Naive B cell (primary cell): Measurements from ENCODE around the gene TMEM63B. TPM values are rescaled to one million over a fixed set of nuclear protein-coding genes. Genes with fewer than 3 reads are reported as not detected.
A peak's percentile ranks its signal among the peaks of the same experiment; 100 is the strongest.

Experiments used
- ATAC-seq, 2 donors: fragments of 150-1000 bp; cut with Tn5 transposase; 2 replicates each; pipeline ENCODE4 v1.10.0; 2021; ENCODE audit warnings: low read depth in 2 of 2, mild to moderate bottlenecking in 2 of 2, moderate library complexity in 2 of 2
- DNase-seq: peaks from one replicate; pipeline ENCODE4 v3.0.0; 2022
- H3K27ac Mint-ChIP-seq, 6 donors: one replicate each; pipeline ENCODE4 v1.8.0; 2020 to 2022; ENCODE audit warnings: mild to moderate bottlenecking in 6 of 6, mixed read lengths in 6 of 6, moderate library complexity in 5 of 6, inconsistent platforms in 2 of 6
- H3K27me3 Mint-ChIP-seq, 3 donors: one replicate each; pipeline ENCODE4 v1.8.0; 2021 to 2022; ENCODE audit warnings: mixed read lengths in 3 of 3, mild to moderate bottlenecking in 1 of 3
- H3K36me3 Mint-ChIP-seq, 2 donors: one replicate each; pipeline ENCODE4 v1.8.0; 2020 to 2022; ENCODE audit warnings: mixed read lengths in 2 of 2, inconsistent platforms in 1 of 2, mild to moderate bottlenecking in 1 of 2
- H3K4me1 Mint-ChIP-seq, 3 donors: one replicate each; pipeline ENCODE4 v1.8.0; 2020 to 2022; ENCODE audit warnings: mixed read lengths in 3 of 3, inconsistent platforms in 1 of 3, mild to moderate bottlenecking in 1 of 3, moderate library complexity in 1 of 3
- H3K4me3 Mint-ChIP-seq, 8 donors: one replicate each; pipeline ENCODE4 v1.8.0; 2020 to 2022; ENCODE audit warnings: mild to moderate bottlenecking in 8 of 8, mixed read lengths in 8 of 8, moderate library complexity in 8 of 8, inconsistent platforms in 2 of 8
- H3K9me3 Mint-ChIP-seq, 7 donors: one replicate each; pipeline ENCODE4 v1.8.0; 2020 to 2022; ENCODE audit warnings: mixed read lengths in 7 of 7, mild to moderate bottlenecking in 5 of 7, inconsistent platforms in 2 of 7, moderate library complexity in 1 of 7
- polyA plus RNA-seq, 6 donors: library from polyadenylated mRNA; unstranded; fragments of 300-500 nt; fragmentation: Illumina TruSeq; gene quantifications; one replicate each; pipeline ENCODE4 v1.2.3, GENCODE V29; 2021; ENCODE audit warnings: low read depth in 6 of 6

TMEM63B gene
- polyA plus RNA-seq, 6 donors from 2014 or later = 0.38 to 1.6 (median 0.50) TPM; not detected in 1

DNA sequence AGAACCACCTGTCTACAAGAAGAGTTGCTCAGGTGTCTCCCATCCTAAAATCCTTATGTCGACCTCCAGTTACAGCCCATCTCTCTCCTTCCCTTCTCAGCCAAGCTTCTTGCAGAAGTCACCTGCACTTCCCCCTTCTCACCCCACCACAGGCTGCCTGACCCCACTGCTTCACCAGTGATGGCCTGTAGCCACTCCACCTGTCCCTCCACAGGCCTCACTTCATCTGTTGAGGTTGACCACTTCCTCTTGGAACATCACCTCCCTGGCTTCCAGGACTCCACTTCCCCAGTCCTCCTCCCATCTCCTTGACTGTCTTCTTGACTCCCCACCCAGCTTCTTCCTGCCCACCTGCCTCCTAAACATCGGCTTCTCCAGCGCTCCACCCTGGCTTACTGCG lies 25.5 kb upstream of the TMEM63B start:
- Mint-ChIP-seq H3K4me3 (no peak overlapping the region), H3K27ac (peak overlapping the region in 3 of 6 donors; percentile 8 to 76 (median 9)), H3K36me3 (peaks cover 0 to 5% of the 10 kb centered on the region in 2 donors), H3K4me1 (peaks cover 6 to 24% (median 16%) of the 10 kb centered on the region in 3 donors), H3K27me3 (no peaks in the 10 kb centered on the region), H3K9me3 (no peaks in the 10 kb centered on the region)
- DNase-seq (no peak), ATAC-seq (no peak)

DNA sequence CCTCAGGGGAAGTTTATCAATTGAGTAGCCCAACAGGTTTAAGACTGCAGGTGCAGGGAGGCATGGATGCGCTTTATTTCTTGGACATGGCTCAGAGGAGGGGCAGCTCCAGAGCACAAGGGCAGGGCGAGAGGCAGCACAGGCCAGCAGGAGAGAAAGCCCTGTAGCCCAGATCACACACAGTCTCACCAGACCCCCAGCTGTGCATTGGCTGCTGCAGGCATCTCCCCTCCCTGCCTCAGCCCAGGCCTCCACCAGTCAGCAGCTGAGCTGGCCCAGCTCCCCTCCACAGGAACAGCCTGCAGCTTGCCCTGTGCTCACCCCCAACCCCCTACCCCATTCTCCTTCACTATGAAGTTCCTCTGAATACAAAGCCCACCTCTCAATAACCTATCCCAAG lies 24.8 kb upstream of the TMEM63B start:
- Mint-ChIP-seq H3K4me1 (peaks cover 6 to 21% (median 14%) of the 10 kb centered on the region in 3 donors), H3K9me3 (no peaks in the 10 kb centered on the region), H3K4me3 (no peak overlapping the region), H3K27me3 (no peaks in the 10 kb centered on the region), H3K27ac (no peak overlapping the region), H3K36me3 (peaks cover 0 to 5% of the 10 kb centered on the region in 2 donors)
- DNase-seq (no peak), ATAC-seq (no peak)

DNA sequence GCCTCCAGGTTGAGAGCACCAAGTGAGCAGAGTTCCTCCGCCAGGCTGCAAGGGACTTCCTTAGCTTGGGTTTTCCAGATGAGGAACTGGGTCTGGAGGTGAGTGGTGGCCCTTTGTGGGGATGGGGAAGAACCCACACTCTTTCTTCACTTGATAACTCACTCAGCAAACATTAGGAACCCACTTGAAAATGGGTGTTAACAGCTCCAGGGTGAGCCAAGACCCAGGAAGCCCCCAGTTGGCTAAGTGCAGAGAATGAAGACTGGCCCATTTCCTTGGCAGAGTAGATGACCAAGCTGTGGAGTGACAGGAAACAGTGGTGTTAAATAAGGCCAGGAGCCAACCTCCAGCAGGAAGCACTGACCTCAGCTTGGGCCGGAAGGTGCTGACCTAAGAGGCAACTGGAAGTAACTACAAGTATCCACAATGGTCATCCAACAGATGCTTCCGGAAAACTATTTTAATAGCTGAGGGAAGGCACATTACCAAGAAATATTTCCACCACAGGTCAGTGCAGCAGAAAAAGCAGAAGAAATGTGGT lies 22.8 kb upstream of the TMEM63B start:
- no peak for ATAC-seq

DNA sequence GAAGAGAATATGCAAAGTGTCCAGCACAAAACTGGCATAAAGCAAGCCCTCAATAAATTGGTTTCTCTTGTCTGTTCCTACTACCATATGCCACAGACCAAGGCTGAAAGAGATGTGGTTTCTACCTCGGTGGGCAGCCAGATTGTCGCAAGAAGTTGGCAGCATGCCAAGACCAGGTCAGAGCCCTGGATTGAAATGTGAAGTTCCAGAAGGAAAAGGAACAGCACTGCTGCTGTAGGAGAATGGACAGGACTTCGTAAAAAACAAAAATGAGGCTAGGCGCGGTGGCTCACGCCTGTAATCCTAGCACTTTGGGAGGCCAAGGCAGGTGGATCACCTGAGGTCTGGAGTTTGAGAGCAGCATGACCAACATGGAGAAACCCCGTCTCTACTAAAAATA lies 22.2 kb upstream of the TMEM63B start:
- no peak overlapping the region for H3K4me3 Mint-ChIP-seq
- H3K27ac Mint-ChIP-seq = peak overlapping the region in 1 of 6 donors; percentile 39
- no peaks in the 10 kb centered on the region for H3K27me3 Mint-ChIP-seq
- DNase-seq (no peak), ATAC-seq (no peak)
- H3K4me1 Mint-ChIP-seq = peaks cover 6 to 18% (median 11%) of the 10 kb centered on the region in 3 donors
- no peaks in the 10 kb centered on the region for H3K9me3 Mint-ChIP-seq
- H3K36me3 Mint-ChIP-seq = peaks cover 0 to 5% of the 10 kb centered on the region in 2 donors

More for the DNA sequence above, 22.8 kb upstream of the TMEM63B start:
- H3K27ac Mint-ChIP-seq = no peak overlapping the region
- no peak for DNase-seq
- H3K27me3 Mint-ChIP-seq = no peaks in the 10 kb centered on the region
- peaks cover 0 to 5% of the 10 kb centered on the region in 2 donors for H3K36me3 Mint-ChIP-seq
- H3K9me3 Mint-ChIP-seq = no peaks in the 10 kb centered on the region
- no peak overlapping the region for H3K4me3 Mint-ChIP-seq
- H3K4me1 Mint-ChIP-seq = peaks cover 6 to 18% (median 11%) of the 10 kb centered on the region in 3 donors

DNA sequence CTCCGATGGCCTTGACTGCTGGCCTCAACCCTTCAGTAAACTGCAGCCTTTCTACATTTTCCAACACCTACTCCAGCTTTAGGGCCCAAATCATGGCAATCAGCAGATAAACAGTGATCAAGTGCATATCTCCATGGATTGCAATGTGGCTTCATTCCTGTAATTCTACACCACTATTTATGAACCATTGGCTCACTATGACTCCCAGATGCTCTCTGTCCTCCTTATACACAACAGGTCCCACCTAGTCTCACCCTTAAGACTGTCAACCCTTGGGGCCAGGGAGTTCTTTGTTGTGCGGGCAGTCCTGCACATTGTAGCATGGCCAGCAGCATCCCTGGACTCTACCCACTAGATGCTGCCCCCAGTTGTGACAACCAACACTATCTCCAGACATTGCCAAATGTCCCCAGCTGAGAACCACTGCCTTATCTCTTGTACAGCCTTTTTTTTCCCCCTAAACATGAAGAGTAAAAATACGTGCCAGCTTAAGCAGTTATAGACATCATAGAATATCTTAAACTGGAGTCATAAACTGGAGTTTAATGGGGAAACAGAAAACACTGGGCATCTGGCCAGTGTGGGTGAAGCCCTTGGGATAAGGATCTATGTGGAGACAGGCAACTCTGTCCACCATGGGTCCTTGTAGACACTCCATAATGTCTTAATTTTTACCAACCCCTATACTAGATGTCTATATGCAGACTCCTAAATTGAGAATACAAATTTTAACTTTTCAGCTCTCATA lies 21.2 kb upstream of the TMEM63B start:
- no peak for DNase-seq
- no peaks in the 10 kb centered on the region for H3K9me3 Mint-ChIP-seq
- H3K4me3 Mint-ChIP-seq = no peak overlapping the region

DNA sequence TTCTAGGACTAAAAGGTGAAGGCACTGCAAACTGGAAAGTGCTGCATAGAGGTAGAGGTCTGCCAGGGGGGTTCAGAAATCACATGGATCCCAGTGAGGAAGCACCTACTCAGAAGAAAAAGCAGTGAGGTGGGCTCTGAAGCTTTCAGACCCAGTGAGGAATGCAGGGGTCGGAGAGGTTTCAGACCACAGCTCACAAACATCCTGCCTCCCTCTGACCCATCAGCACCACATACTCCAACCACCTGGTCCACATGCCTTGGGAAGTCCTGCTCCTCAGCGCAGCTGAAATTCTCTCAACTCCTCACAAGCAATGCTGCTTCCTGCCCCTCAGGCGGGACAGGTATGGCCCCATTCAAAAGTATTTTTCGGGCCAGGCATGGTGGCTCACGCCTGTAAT lies 20.3 kb upstream of the TMEM63B start:
- Mint-ChIP-seq H3K36me3 (peaks cover 12% of the 10 kb centered on the region in 2 donors), H3K27ac (peak overlapping the region in 1 of 6 donors; percentile 24), H3K9me3 (no peaks in the 10 kb centered on the region), H3K27me3 (no peaks in the 10 kb centered on the region), H3K4me3 (peak overlapping the region in 1 of 8 donors; percentile 15), H3K4me1 (peaks cover 6 to 26% (median 20%) of the 10 kb centered on the region in 3 donors)
- ATAC-seq (no peak), DNase-seq (no peak)

More for the DNA sequence above, 21.2 kb upstream of the TMEM63B start:
- no peaks in the 10 kb centered on the region for H3K27me3 Mint-ChIP-seq
- ATAC-seq = no peak
- H3K4me1 Mint-ChIP-seq = peaks cover 7 to 19% (median 12%) of the 10 kb centered on the region in 3 donors
- peak overlapping the region in 1 of 6 donors; percentile 49 for H3K27ac Mint-ChIP-seq
- peaks cover 3 to 5% of the 10 kb centered on the region in 2 donors for H3K36me3 Mint-ChIP-seq

DNA sequence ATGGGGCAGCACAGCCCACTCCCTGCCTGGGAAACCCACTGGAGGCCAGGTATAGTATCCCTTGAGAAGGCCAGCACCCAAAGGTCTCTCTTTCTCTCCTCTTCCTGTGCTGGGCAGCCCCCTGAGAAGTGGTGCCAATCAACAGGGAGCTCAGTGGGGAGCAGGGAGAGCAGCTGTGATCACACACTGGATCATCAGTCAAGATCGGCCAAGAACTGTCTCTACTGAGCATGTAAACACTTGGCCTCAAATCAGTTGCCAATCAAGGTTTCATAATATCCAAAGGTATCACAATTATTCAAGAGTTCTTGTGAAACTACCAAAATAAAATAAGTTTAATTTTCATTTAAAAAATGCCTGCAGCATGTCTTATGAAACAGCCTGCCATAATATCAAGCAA lies 18.9 kb upstream of the TMEM63B start:
- DNase-seq (no peak), ATAC-seq (no peak)
- Mint-ChIP-seq H3K4me1 (peaks cover 7 to 16% (median 10%) of the 10 kb centered on the region in 3 donors), H3K27ac (peak overlapping the region in 2 of 6 donors; percentile 11 to 16), H3K36me3 (peaks cover 12% of the 10 kb centered on the region in 2 donors), H3K4me3 (no peak overlapping the region), H3K27me3 (no peaks in the 10 kb centered on the region), H3K9me3 (no peaks in the 10 kb centered on the region)

DNA sequence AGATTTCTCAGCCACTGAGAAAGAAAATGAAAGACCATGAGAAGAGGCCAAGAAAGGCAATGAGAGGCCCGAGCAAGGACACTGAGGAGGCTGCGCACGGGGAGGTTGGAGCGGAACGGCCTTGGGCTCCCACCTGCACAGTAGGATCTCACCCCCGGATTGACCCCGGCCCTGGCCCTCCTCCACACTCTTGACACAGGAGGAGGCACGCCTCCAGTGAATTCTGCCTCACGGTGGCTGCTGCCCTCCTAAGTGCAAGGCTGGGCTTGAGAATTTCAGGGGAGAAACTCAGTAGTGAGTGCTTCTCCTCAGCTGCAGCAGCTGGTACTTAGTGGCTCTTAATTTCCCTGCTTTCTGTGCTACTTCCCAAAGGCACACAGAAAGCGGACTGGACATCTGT lies 18.1 kb upstream of the TMEM63B start:
- Mint-ChIP-seq H3K4me3 (no peak overlapping the region), H3K27me3 (no peaks in the 10 kb centered on the region), H3K9me3 (no peaks in the 10 kb centered on the region), H3K4me1 (peaks cover 7 to 13% (median 10%) of the 10 kb centered on the region in 3 donors), H3K27ac (peak overlapping the region in 1 of 6 donors; percentile 49), H3K36me3 (peaks cover 12% of the 10 kb centered on the region in 2 donors)
- DNase-seq (no peak), ATAC-seq (no peak)

DNA sequence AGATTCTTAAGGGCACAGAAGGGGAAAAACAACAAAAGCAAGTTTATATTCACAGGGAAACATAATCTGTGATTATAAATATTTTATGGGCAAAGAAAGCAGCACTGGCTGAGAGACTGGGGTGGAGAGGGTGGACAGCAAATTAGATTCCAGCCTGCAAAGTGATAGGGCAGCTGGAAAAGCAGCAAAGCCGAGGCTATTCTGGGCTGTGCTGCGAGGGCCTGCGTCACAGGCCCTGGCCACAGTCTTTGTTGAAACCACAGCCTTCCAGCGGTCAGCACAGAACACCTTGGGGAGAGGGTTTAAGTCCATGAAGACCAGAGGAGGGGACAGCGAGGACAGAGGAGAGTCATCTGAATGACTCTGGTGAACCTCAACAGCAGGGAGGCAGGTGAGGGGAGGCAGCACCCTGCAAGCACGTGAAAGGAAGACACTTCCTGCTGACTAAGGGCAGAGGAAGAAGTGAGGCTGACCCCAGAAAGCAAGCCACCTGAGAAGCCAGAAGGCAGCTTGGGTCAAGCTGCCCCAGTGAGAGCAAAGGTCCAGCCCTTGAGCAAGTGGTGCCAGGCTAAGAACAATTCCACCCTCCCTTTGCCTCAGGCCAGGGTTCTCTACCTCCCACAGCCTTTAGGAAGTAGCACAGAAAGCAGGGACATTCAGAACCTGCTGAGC lies 17.2 kb upstream of the TMEM63B start:
- DNase-seq (no peak), ATAC-seq (no peak)
- Mint-ChIP-seq H3K4me3 (no peak overlapping the region), H3K9me3 (no peaks in the 10 kb centered on the region), H3K27me3 (no peaks in the 10 kb centered on the region), H3K36me3 (peaks cover 12 to 14% of the 10 kb centered on the region in 2 donors), H3K4me1 (peaks cover 7 to 15% (median 11%) of the 10 kb centered on the region in 3 donors), H3K27ac (peak overlapping the region in 4 of 6 donors; percentile 60 to 76 (median 62))

DNA sequence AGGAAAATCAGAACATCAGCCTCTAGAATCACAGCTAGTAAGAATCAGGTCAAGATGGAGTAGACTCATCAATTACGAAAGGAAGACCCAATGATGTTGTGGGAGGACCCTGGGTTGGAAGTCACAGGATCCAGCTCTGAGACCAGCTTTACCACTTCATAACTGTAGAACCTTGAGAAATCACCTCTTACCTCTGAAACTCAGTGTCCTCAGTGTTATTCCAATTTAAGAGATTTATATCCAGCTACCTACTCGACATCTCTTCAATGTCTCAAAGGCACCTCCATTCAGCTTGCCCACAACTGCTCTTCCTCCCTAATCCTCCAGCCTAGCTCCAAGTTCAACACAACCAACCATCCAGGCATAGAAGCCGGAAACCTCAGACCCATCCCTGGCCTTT lies 16.4 kb upstream of the TMEM63B start:
- ATAC-seq (no peak), DNase-seq (no peak)
- no peak overlapping the region for H3K4me3 Mint-ChIP-seq
- H3K27ac Mint-ChIP-seq = peak overlapping the region in 3 of 6 donors; percentile 14 to 64 (median 43)
- no peaks in the 10 kb centered on the region for H3K27me3 Mint-ChIP-seq
- H3K36me3 Mint-ChIP-seq = peaks cover 8 to 20% of the 10 kb centered on the region in 2 donors
- no peaks in the 10 kb centered on the region for H3K9me3 Mint-ChIP-seq
- peaks cover 12 to 20% (median 17%) of the 10 kb centered on the region in 3 donors for H3K4me1 Mint-ChIP-seq

DNA sequence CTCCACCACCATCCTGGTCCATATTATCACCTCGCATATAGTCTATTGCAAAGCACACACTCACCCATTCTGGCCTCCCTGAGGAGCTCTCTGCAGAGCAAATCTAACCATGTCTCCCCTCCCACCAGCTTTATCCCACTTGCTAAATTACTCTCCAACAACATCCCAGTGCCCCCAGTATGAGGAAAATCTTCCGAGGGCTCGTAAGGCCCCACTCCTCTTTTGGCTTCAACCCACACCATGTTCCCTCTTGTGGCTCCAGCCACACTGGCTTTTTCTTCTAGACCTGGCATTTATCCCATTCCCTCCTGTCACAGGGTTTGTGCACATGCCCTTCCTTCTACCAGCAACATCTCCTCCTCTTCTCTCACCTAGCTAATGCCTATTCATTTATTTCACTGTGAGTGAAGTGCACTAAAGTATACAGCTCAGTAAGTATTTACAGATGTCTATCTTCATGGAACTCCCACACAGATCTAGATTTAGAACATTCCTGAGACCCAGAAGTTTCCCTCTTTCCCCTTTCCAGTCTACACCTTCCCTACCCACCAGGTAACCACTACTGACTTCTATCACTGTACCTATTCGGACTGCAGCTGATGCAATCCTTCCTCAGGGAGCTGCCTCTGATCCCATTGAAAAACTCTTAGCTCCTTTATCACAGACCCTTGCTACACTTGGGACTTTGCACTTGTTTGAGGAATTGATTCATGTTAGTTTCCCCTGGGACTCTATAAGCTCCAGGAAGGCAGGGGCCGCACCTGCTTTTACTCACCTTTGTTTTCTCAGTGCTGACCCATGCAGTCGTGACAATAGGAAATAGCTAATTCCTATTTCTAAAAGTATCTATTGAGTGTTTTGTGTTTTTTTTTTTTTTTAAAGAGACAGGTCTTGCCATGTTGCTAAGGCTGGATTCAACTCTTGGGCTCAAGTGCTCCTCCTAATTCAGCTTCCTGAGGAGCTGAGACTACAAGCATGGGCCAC lies 15.6 kb upstream of the TMEM63B start:
- Mint-ChIP-seq H3K4me1 (peaks cover 15 to 20% (median 17%) of the 10 kb centered on the region in 3 donors), H3K9me3 (no peaks in the 10 kb centered on the region), H3K4me3 (no peak overlapping the region), H3K27ac (peak overlapping the region in 4 of 6 donors; percentile 14 to 64 (median 56)), H3K27me3 (no peaks in the 10 kb centered on the region), H3K36me3 (peaks cover 6 to 20% of the 10 kb centered on the region in 2 donors)
- DNase-seq = no peak
- ATAC-seq = no peak

DNA sequence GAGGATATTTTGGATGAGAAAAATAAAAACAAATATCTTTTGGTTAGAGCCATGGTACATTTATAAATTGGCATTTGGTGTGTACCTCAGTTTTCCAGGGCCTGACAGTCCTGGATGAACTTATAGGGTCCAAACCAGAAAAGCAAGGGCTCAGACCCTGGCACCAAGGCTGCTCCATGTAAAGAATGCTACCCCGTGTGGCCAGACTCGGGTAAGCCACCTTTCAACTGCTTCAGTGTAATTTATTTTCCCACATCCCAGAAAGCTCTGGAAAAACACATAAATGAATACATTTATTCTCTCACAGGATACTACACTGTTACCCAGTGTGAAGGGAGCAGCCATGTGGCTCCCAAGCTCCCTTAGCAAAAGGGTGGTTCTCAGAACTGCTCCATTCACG lies 13.9 kb upstream of the TMEM63B start:
- H3K36me3 Mint-ChIP-seq = peaks cover 6 to 20% of the 10 kb centered on the region in 2 donors
- H3K27me3 Mint-ChIP-seq = no peaks in the 10 kb centered on the region
- peaks cover 25 to 28% (median 25%) of the 10 kb centered on the region in 3 donors for H3K4me1 Mint-ChIP-seq
- no peak for DNase-seq
- no peaks in the 10 kb centered on the region for H3K9me3 Mint-ChIP-seq
- no peak for ATAC-seq
- H3K4me3 Mint-ChIP-seq = no peak overlapping the region
- H3K27ac Mint-ChIP-seq = peak overlapping the region in 1 of 6 donors; percentile 14
